Hepatic stellate cell (primary cell): ENCODE results near the gene TMEM232.
"Not testable (repeated sequence)": the region's sequence is repeated elsewhere in the genome, so short reads cannot be mapped to it uniquely, and the experiment has no call there.

ENCODE experiments used
- DNase-seq: peaks from one replicate; pipeline ENCODE4 v3.0.0; 2011; ENCODE audit warnings: low spot score

TMEM232 gene

GRCh38 chr5:110625376-110625999 lies 101.0 kb downstream of the TMEM232 start:
- DNase-seq = no peak

DNA sequence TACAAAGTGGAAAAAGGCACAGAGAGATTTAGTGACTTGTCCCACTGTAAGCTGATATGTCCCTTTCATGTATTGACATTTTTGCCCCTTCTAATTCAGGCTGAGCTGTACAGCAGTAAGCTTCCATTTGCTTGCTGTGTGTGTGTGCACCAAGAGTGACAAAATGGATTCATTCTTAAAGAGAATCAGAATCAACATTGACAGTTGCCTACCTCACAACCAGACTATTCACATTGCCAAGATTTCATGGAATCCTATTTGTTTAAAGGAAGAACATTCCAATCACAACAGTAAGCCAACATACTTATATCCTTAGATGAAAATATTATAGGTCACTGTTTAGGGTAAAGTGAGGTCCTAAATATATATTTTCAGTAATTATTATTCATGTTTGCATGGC lies 102.6 kb downstream of the TMEM232 start:
- DNase-seq = no peak

GRCh38 chr5:110618941-110619340 lies 107.5 kb downstream of the TMEM232 start:
- DNase-seq = no peak

- no peak for DNase-seq
Observed at GRCh38 chr5:110616009-110616408, 110.5 kb downstream of the TMEM232 start.

DNA sequence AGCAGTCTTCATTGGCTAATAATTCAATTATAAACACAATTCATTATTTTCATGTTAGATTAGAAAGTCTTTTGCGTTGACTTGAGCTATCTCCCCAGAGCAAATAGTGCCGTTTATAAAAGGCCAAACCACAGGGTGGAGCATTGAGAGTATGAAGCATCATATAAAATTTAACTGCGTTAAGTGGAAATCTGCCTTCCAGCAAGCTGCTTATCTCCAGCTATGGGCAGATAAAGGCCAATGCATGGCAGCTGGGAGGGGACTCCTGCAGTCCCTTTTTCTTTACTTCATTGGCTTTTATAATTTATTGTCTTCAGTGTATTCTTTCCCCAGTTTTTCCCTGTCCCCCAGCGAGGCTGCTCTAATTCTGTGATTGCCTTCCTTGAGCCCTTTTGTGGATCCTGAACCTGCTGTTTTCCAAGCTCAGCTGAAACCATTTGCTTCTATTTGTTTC lies 113.7 kb downstream of the TMEM232 start:
- no peak for DNase-seq

- no peak for DNase-seq
Observed at GRCh38 chr5:110611817-110612216, 114.7 kb downstream of the TMEM232 start.

DNA sequence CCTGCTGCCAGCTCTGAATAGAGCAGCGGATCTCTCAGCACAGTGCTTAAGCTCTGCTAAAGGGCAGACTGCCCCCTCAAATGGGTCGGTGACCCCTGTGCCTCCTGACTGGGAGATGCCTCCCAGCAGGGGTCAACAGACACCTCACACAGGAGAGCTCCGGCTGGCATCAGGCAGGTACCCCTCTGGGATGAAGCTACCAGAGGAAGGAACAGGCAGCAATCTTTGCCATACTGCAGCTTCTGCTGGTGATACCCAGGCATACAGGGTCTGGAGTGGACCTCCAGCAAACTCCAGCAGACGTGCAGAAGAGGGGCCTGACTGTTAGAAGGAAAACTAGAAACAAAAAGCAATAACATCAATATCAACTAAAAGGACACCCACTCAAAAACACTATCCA lies 131.6 kb downstream of the TMEM232 start:
- DNase-seq = no peak

DNA sequence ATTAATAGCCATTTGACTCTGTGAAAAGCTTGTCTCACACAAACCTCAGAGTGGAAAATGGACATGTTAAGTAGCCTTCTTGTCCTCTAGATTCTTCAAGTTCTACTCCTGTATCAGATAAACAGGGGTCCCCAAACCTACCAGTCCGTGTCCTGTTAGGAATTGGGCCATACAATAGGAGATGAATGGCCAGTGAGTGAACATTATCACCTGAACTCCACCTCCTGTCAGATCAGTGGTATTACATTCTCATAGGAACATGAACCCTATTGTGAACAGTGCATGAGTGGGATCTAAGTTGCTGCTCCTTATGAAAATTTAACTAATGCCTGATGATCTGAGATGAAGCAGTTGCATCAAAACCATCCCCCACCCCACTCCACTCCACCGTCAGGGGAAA lies 136.3 kb downstream of the TMEM232 start:
- no peak for DNase-seq

- DNase-seq = no peak
Observed at GRCh38 chr5:110588286-110588980, 138.0 kb downstream of the TMEM232 start.

DNA sequence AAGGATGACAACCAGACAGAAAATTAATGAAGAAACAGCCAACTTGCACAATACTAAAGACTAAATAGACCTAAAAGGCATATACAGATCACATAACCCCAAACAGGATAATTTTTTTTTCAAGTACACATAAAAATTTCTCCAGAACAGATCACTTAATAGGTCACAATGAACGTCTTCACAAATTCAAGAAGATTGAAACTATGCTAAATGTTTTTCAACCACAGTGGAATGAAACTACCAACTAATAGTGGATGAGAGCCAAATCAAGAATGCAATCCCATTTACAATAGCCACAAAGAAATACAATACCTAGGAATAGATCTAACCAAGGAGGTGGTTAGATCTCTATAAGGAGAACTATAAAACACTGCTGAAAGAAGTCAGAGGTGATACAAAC lies 145.8 kb downstream of the TMEM232 start:
- DNase-seq = no peak

DNA sequence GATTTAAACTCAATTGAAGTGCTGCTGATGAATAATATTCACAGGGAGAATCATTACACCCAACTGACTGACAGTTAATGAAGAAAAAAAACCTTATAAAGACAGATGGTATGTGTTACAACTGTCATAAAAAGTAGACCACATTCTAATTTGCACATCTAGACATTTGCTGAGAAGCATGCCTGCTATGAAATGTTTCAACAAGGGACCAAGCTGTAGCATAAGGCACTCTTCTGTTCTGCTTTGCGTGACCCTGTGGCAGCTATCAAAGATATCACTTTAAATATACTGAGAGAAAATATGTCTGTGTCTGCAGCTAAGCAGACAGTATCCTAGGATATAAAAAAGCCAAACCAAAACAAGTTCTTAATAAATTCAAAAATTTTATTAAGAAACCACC lies 153.7 kb downstream of the TMEM232 start:
- DNase-seq = no peak

- no peak for DNase-seq
Observed at GRCh38 chr5:110562191-110562590, 164.3 kb downstream of the TMEM232 start.

DNA sequence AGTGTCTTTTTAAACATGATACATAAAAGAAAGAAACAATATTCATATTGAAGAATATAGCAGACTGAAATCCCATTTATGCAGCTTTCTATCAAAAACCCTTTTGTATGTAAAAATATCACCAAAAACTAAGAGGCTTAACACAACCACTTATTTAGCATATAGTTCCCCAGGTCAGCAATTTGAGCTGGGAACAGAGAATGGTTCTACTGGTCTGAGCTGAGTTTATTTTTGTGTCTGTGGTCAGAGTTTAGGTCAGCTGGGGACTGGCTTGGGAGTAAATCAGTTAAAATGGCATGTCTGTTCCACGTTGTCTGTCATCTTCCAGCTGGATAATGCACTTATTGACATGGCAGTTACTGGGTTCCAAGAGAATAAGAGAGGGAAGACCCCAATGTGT lies 165.0 kb downstream of the TMEM232 start:
- no peak for DNase-seq

- no peak for DNase-seq
Observed at GRCh38 chr5:110549301-110549700, 177.2 kb downstream of the TMEM232 start.

GRCh38 chr5:110548171-110548570 lies 178.3 kb downstream of the TMEM232 start:
- DNase-seq = no peak

GRCh38 chr5:110547495-110547894 lies 179.0 kb downstream of the TMEM232 start:
- DNase-seq = no peak

GRCh38 chr5:110545716-110546115 lies 180.8 kb downstream of the TMEM232 start:
- DNase-seq = no peak

GRCh38 chr5:110544603-110545002 lies 181.9 kb downstream of the TMEM232 start:
- DNase-seq = no peak

DNA sequence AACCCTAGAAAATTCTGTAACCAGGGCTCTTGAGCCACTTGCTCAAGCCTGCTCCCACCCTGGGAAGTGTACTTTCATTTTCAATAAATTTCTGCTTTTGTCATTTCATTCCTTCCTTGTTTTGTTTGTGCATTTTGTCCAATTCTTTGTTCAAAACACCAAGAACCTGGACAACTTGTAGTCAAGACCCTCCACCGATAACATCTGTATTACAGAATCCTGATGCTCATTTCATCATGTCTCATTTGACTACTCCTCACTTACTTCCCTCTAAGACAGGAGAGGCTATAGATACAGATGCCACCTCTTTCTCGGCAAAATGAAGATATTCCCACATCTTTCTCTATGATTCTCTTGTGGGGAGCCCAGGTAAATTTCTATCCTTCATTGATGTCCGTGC lies 183.5 kb downstream of the TMEM232 start:
- DNase-seq = no peak

DNA sequence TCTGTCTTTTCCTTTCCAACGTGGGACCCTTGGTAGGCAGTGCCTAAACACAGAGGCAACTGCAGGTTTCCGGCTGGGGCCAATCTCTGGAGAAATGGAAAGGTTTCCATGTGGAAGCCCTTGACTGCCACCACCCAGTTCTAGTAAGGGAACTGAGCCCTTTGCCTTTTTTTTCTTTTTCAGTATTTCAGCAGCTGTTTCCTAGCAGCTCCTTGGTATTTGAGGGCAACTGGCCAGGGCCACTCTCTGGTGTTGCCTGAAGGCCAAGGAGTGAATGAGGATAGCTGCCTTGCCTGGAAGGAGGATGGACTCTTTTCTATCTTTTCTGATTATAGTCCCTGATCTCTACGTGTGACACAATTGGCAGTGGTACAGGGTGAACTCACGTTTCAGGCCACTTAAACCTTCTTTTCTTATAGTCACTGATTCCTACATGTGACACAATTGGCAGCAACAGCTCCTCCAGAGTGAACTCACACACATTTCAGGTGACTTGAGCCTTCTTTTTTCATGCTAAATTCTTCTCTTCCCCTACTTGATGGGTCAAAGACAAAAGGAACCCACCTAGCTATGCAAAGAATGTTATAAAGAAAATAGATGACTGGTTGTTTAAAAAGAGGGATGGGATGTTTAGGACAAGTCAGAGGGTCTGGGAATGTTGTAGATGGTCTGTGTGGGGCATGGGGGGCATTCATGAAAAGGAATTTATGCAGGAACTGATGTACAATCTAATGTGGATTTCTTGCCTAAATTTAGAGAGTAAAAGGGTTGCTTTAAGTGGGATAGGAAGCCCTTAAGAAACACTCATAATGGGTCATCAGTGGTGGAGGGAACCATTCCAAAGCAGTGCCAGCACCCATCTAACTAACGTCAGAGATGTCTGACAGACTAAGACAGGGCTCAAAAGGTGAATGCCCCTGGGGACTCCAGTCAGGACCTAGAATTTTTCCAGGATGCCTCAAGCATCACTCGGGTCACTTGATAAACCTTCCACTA lies 190.1 kb downstream of the TMEM232 start:
- no peak for DNase-seq

GRCh38 chr5:110535146-110535545 lies 191.3 kb downstream of the TMEM232 start:
- DNase-seq = not testable (repeated sequence)

DNA sequence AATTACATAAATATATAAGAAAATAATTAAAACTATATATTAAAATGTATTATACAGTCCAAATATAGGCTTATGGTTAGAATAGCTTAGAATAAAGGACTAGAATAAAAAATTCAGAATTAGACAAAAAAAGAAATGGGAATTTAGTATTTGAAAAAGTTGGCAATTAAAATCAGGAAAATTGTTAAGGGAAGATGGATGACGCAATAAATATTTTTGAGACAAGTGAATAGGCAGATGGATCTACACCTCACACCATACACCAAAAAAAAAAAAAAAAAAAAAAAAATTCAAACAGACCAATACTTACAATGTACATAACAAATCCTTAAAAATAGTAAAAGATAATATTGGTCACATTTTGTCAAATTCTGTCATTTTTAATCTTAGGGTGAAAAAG lies 200.7 kb downstream of the TMEM232 start:
- DNase-seq = no peak

GRCh38 chr5:110517396-110517795 lies 209.1 kb downstream of the TMEM232 start:
- no peak for DNase-seq
